Mesenchymal stem cell (in vitro differentiated cells and primary cell): ENCODE results near the gene ZNF407.

ENCODE experiments used
- DNase-seq: peaks from one replicate; pipeline ENCODE4 v3.0.0-alpha.2; 2013
- H2AFZ ChIP-seq: one replicate; pipeline ENCODE4 v1.6.1; 2013; ENCODE audit warnings: low read depth, mild to moderate bottlenecking, control low read depth, inconsistent platforms, low read length, moderate library complexity
- H2AK5ac ChIP-seq: 2 replicates; pipeline ENCODE4 v1.6.1; 2013; ENCODE audit warnings: low read length, moderate library complexity, mild to moderate bottlenecking, inconsistent platforms; ENCODE audit not compliant: severe bottlenecking
- H2BK120ac ChIP-seq: one replicate; pipeline ENCODE4 v1.6.1; 2013; ENCODE audit warnings: low read depth, mild to moderate bottlenecking, inconsistent platforms, low read length, moderate library complexity
- H2BK12ac ChIP-seq, 2 experiments: one replicate each; pipeline ENCODE4 v1.6.1; 2013; ENCODE audit warnings: inconsistent platforms in 2 of 2, low read length in 2 of 2, mild to moderate bottlenecking in 2 of 2, moderate library complexity in 2 of 2, control low read depth in 1 of 2
- H2BK15ac ChIP-seq: one replicate; pipeline ENCODE4 v1.6.1; 2013; ENCODE audit warnings: mild to moderate bottlenecking, low read depth, inconsistent platforms; ENCODE audit not compliant: poor library complexity, severe bottlenecking
- H2BK5ac ChIP-seq: 2 replicates; pipeline ENCODE4 v1.6.1; 2013; ENCODE audit warnings: low read depth, mild to moderate bottlenecking, low read length, control low read depth, inconsistent platforms; ENCODE audit not compliant: poor library complexity, severe bottlenecking
- H3K14ac ChIP-seq, 2 experiments: one replicate each; pipeline ENCODE4 v1.6.1; 2013; ENCODE audit warnings: inconsistent platforms in 2 of 2, low read length in 2 of 2, control low read depth in 1 of 2, mild to moderate bottlenecking in 1 of 2, moderate library complexity in 1 of 2
- H3K18ac ChIP-seq, 2 experiments: one replicate each; pipeline ENCODE4 v1.6.1; 2013; ENCODE audit warnings: inconsistent platforms in 2 of 2, low read length in 2 of 2, control low read depth in 1 of 2, low read depth in 1 of 2, mild to moderate bottlenecking in 1 of 2
- H3K23ac ChIP-seq, 2 experiments: one replicate each; pipeline ENCODE4 v1.6.1; 2013; ENCODE audit warnings: inconsistent platforms in 2 of 2, low read length in 2 of 2, mild to moderate bottlenecking in 2 of 2, moderate library complexity in 2 of 2, control low read depth in 1 of 2
- H3K27ac ChIP-seq: 2 replicates; pipeline ENCODE4 v1.5.1; 2013; ENCODE audit warnings: mild to moderate bottlenecking, moderate library complexity, low read length, control low read depth, inconsistent platforms; ENCODE audit not compliant: poor library complexity, severe bottlenecking
- H3K27me3 ChIP-seq, 2 experiments: 2 replicates each; pipeline versions ENCODE4 v1.6.1 to v1.7.0; 2013; ENCODE audit warnings: low read length in 2 of 2, mild to moderate bottlenecking in 2 of 2, moderate library complexity in 2 of 2, control low read depth in 1 of 2, inconsistent platforms in 1 of 2; ENCODE audit not compliant: control insufficient read depth in 1 of 2, insufficient read depth in 1 of 2
- H3K36me3 ChIP-seq, 2 experiments: 2 replicates each; pipeline versions ENCODE4 v1.6.1 to v1.7.0; 2013; ENCODE audit warnings: low read length in 2 of 2, control low read depth in 1 of 2, inconsistent platforms in 1 of 2, low read depth in 1 of 2, mild to moderate bottlenecking in 1 of 2; ENCODE audit not compliant: insufficient read depth in 2 of 2, control insufficient read depth in 1 of 2
- H3K4ac ChIP-seq, 2 experiments: one replicate each; pipeline ENCODE4 v1.6.1; 2013; ENCODE audit warnings: inconsistent platforms in 2 of 2, low read length in 2 of 2, mild to moderate bottlenecking in 2 of 2, moderate library complexity in 2 of 2, control low read depth in 1 of 2, low read depth in 1 of 2
- H3K4me1 ChIP-seq: 2 replicates; pipeline ENCODE4 v1.6.1; 2013; ENCODE audit warnings: low read depth, low read length, control low read depth; ENCODE audit not compliant: control insufficient read depth, insufficient read depth
- H3K4me2 ChIP-seq: 2 replicates; pipeline ENCODE4 v1.6.1; 2013; ENCODE audit warnings: low read length, mild to moderate bottlenecking, inconsistent platforms; ENCODE audit not compliant: poor library complexity, severe bottlenecking
- H3K4me3 ChIP-seq, 2 experiments: 2 replicates each; pipeline versions ENCODE4 v1.5.1 to v1.7.0; 2013; ENCODE audit warnings: low read length in 2 of 2, mild to moderate bottlenecking in 2 of 2, control low read depth in 1 of 2, low read depth in 1 of 2; ENCODE audit not compliant: insufficient read depth in 1 of 2
- H3K79me1 ChIP-seq: replicated peaks from 2 replicates; pipeline ENCODE4 v1.6.1; 2013; ENCODE audit warnings: mild to moderate bottlenecking, control low read depth, low read length, inconsistent platforms; ENCODE audit not compliant: poor library complexity, severe bottlenecking
- H3K9ac ChIP-seq: 2 replicates; pipeline ENCODE4 v1.7.0; 2013; ENCODE audit warnings: mild to moderate bottlenecking, low read length, moderate library complexity
- H3K9me3 ChIP-seq: 2 replicates; pipeline ENCODE4 v1.7.0; 2013; ENCODE audit warnings: mild to moderate bottlenecking, low read length; ENCODE audit not compliant: control insufficient read depth
- H4K8ac ChIP-seq: one replicate; pipeline ENCODE4 v1.6.1; 2013; ENCODE audit warnings: inconsistent platforms, mild to moderate bottlenecking, low read length, moderate library complexity
- H4K91ac ChIP-seq: one replicate; pipeline ENCODE4 v1.6.1; 2013; ENCODE audit warnings: mild to moderate bottlenecking, low read length, inconsistent platforms
- WGBS: methylation state at CpG from one replicate; pipeline ENCODE4 v1.1.7; 2013; ENCODE audit warnings: mixed read lengths; 5-methylcytosine and 5-hydroxymethylcytosine counted together

ZNF407 gene

DNA sequence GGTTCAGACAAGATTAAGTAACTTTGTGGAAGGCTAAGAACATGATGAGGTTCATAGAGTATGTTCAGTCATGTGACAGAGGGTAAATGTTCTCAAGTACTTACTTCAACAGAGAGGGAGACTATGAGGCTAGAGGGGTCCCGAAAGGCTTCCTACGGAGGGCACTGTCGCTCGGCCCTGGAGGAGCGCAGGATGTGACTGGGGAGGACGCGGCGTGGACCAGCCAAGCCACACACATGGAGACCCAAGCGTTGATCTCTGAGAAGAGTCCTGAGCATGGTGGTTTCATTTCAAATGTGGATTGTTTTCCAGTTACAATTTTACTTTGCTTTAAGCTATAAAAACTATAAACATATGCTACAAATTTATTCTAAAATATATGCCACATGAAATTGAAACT, 383.8 kb downstream of the ZNF407 start:
- Histone ChIP-seq H2BK5ac (no peak overlapping the region), H3K4ac (no peak overlapping the region), H3K18ac (no peak overlapping the region), H3K4me3 (no peak overlapping the region), H3K14ac (no peak overlapping the region), H3K36me3 (peaks cover 0 to 9% of the 10 kb centered on the region in 2 experiments), H4K8ac (no peak overlapping the region), H2BK15ac (no peak overlapping the region), H3K23ac (no peak overlapping the region), H3K27ac (no peak overlapping the region), H3K4me1 (no peaks in the 10 kb centered on the region), H3K79me1 (no peaks in the 10 kb centered on the region), H2AFZ (no peak overlapping the region), H3K4me2 (no peak overlapping the region), H3K9me3 (no peaks in the 10 kb centered on the region), H2AK5ac (no peak overlapping the region), H2BK12ac (no peak overlapping the region), H3K27me3 (no peaks in the 10 kb centered on the region), H4K91ac (no peak overlapping the region), H2BK120ac (no peak overlapping the region), H3K9ac (no peak overlapping the region)
- over 99% methylated on average over 8 of the region's 9 CpGs for WGBS
- no peak for DNase-seq

- Histone ChIP-seq H2AK5ac (no peak overlapping the region), H2BK120ac (no peak overlapping the region), H3K36me3 (peaks cover 0 to 9% of the 10 kb centered on the region in 2 experiments), H4K91ac (no peak overlapping the region), H3K79me1 (no peaks in the 10 kb centered on the region), H3K23ac (no peak overlapping the region), H3K9me3 (no peaks in the 10 kb centered on the region), H3K4me1 (no peaks in the 10 kb centered on the region), H3K4me3 (no peak overlapping the region), H2BK12ac (no peak overlapping the region), H3K4ac (no peak overlapping the region), H4K8ac (no peak overlapping the region), H3K27ac (no peak overlapping the region), H3K27me3 (no peaks in the 10 kb centered on the region), H3K14ac (no peak overlapping the region), H3K4me2 (no peak overlapping the region), H3K18ac (no peak overlapping the region), H2BK15ac (no peak overlapping the region), H2BK5ac (no peak overlapping the region), H3K9ac (no peak overlapping the region), H2AFZ (no peak overlapping the region)
- no peak for DNase-seq
- WGBS = 93% methylated on average over 5 of the region's 6 CpGs
Observed at GRCh38 chr18:74982946-74983635, 385.4 kb downstream of the ZNF407 start.

DNA sequence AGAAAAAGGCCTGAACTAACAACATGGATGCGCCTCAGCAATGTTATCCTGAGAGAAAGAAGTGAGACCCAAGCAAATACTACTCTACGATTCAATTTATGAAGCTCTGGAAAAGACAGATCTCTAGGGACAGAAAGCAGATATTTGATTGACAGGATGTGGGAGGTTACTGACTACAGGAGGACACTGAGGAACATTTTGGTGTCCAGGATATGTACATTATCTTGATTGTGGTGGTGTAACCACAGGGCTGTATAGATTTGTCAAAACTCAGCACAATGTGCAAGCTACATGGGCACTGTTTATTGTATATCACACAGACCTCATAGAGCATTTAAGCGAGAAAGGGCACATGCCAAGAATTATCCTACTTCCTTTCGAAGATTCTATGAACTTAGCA, 391.5 kb downstream of the ZNF407 start:
- H3K4me3 ChIP-seq = no peak overlapping the region
- H4K91ac ChIP-seq = no peak overlapping the region
- H2AK5ac ChIP-seq = no peak overlapping the region
- H2BK120ac ChIP-seq = no peak overlapping the region
- H3K4ac ChIP-seq = no peak overlapping the region
- no peak overlapping the region for H3K23ac ChIP-seq
- H3K79me1 ChIP-seq = no peaks in the 10 kb centered on the region
- no peaks in the 10 kb centered on the region for H3K4me1 ChIP-seq
- no peak overlapping the region for H4K8ac ChIP-seq
- H3K36me3 ChIP-seq = no peaks in the 10 kb centered on the region
- H3K9me3 ChIP-seq = no peaks in the 10 kb centered on the region
- no peak overlapping the region for H2BK15ac ChIP-seq
- WGBS = 100% methylated on average over 4 of the region's 4 CpGs
- H3K4me2 ChIP-seq = no peak overlapping the region
- no peak overlapping the region for H2AFZ ChIP-seq
- H2BK5ac ChIP-seq = no peak overlapping the region
- no peak overlapping the region for H2BK12ac ChIP-seq
- H3K18ac ChIP-seq = peak overlapping the region in 1 of 2 experiments; percentile 24
- H3K27ac ChIP-seq = no peak overlapping the region
- H3K27me3 ChIP-seq = no peaks in the 10 kb centered on the region
- no peak overlapping the region for H3K9ac ChIP-seq
- no peak overlapping the region for H3K14ac ChIP-seq
- no peak for DNase-seq

- no peak overlapping the region for H3K27ac ChIP-seq
- no peak overlapping the region for H2BK12ac ChIP-seq
- H2AK5ac ChIP-seq = no peak overlapping the region
- no peak overlapping the region for H3K4me2 ChIP-seq
- no peak overlapping the region for H2BK120ac ChIP-seq
- H3K14ac ChIP-seq = no peak overlapping the region
- no peak overlapping the region for H3K18ac ChIP-seq
- no peaks in the 10 kb centered on the region for H3K9me3 ChIP-seq
- no peak overlapping the region for H2AFZ ChIP-seq
- H3K4me1 ChIP-seq = peaks cover 7% of the 10 kb centered on the region
- H3K9ac ChIP-seq = no peak overlapping the region
- no peaks in the 10 kb centered on the region for H3K79me1 ChIP-seq
- no peak overlapping the region for H4K8ac ChIP-seq
- H4K91ac ChIP-seq = no peak overlapping the region
- H3K4ac ChIP-seq = no peak overlapping the region
- H3K27me3 ChIP-seq = no peaks in the 10 kb centered on the region
- no peak for DNase-seq
- H3K36me3 ChIP-seq = no peaks in the 10 kb centered on the region
- 68% methylated on average over 4 of the region's 4 CpGs for WGBS
- H2BK15ac ChIP-seq = no peak overlapping the region
- H3K23ac ChIP-seq = no peak overlapping the region
- no peak overlapping the region for H3K4me3 ChIP-seq
- no peak overlapping the region for H2BK5ac ChIP-seq
Observed at GRCh38 chr18:74990563-74991081, 393.0 kb downstream of the ZNF407 start.
